Neural crest cell (in vitro differentiated cells): ENCODE results near the gene SLC35B1. TPM values are rescaled to one million over a fixed set of nuclear protein-coding genes. Genes with fewer than 3 reads are reported as not detected.
"Not testable (repeated sequence)": the region's sequence is repeated elsewhere in the genome, so short reads cannot be mapped to it uniquely, and the experiment has no call there.

Experiments used
- DNase-seq: peaks from one replicate; pipeline ENCODE4 v3.0.0; 2021; ENCODE audit warnings: low read depth, mixed read lengths, low spot score
- H3K27ac Mint-ChIP-seq: one replicate; pipeline ENCODE4 v1.8.0; 2021; ENCODE audit warnings: mild to moderate bottlenecking, mixed read lengths; ENCODE audit not compliant: unreplicated experiment
- H3K27me3 Mint-ChIP-seq: 2 replicates; pipeline ENCODE4 v1.8.0; 2021; ENCODE audit warnings: low read depth, mild to moderate bottlenecking, mixed read lengths
- H3K36me3 Mint-ChIP-seq: 2 replicates; pipeline ENCODE4 v1.8.0; 2021; ENCODE audit warnings: low read depth, mild to moderate bottlenecking, mixed read lengths
- H3K4me1 Mint-ChIP-seq: 2 replicates; pipeline ENCODE4 v1.8.0; 2021; ENCODE audit warnings: mixed read lengths
- H3K4me3 Mint-ChIP-seq: one replicate; pipeline ENCODE4 v1.8.0; 2021; ENCODE audit warnings: mild to moderate bottlenecking, mixed read lengths
- H3K9me3 Mint-ChIP-seq: 2 replicates; pipeline ENCODE4 v1.8.0; 2021; ENCODE audit warnings: mixed read lengths
- total RNA-seq: library from RNA; stranded (reverse); gene quantifications from 2 replicates; pipeline ENCODE4 v1.2.1, GENCODE V29; 2021
- TF ChIP-seq, protein P1 (sequence below): fragments of 200-600 bp; sonication (generic); conservative IDR thresholded peaks from 2 replicates; pipeline ENCODE4 v1.5.0; 2021; ENCODE audit warnings: antibody characterized with exemption, mild to moderate bottlenecking

SLC35B1 gene
- total RNA-seq, 1 donor from 2014 or later, result 89.6 TPM

DNA sequence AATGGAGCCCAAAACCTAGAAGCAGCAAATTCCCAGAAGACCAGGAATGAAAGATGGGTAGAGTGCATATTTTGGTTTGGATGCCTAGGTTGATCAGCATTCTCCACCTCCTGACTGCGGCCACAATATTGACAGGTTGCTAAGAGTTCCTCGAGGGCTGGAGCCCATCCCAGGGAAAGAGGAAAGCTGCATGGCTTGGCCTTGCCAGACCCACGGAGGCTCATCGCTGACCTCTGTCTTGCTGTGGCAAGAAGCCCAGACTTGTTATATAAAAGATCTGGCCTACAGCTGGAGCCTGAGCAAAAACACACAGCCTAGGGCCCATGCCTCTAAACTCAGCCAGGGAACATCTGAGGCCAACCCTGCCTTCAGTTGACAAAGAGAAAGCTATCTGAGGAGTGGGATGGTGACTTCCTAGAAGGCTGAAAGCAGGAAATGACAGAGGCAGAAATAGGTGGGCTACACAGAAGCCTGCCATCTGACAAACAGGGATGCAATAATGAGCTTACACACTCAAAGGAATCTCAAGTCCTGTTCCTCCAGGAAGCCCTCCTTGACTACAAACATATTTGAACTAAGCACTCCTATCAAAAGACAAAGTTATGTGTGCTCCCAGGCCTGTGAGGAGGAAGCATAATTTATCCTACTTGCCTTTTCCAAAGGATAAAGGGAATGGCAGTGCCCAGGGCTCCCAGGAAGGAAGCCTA is 22.5 kb upstream of the SLC35B1 start:
- Mint-ChIP-seq H3K4me1 (no peaks in the 10 kb centered on the region), H3K27me3 (no peaks in the 10 kb centered on the region), H3K27ac (no peak overlapping the region), H3K9me3 (no peaks in the 10 kb centered on the region), H3K4me3 (no peak overlapping the region), H3K36me3 (peaks cover 5% of the 10 kb centered on the region)
- no peak for DNase-seq
- TF ChIP-seq, protein P1, sequence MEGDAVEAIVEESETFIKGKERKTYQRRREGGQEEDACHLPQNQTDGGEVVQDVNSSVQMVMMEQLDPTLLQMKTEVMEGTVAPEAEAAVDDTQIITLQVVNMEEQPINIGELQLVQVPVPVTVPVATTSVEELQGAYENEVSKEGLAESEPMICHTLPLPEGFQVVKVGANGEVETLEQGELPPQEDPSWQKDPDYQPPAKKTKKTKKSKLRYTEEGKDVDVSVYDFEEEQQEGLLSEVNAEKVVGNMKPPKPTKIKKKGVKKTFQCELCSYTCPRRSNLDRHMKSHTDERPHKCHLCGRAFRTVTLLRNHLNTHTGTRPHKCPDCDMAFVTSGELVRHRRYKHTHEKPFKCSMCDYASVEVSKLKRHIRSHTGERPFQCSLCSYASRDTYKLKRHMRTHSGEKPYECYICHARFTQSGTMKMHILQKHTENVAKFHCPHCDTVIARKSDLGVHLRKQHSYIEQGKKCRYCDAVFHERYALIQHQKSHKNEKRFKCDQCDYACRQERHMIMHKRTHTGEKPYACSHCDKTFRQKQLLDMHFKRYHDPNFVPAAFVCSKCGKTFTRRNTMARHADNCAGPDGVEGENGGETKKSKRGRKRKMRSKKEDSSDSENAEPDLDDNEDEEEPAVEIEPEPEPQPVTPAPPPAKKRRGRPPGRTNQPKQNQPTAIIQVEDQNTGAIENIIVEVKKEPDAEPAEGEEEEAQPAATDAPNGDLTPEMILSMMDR, result no peak

DNA sequence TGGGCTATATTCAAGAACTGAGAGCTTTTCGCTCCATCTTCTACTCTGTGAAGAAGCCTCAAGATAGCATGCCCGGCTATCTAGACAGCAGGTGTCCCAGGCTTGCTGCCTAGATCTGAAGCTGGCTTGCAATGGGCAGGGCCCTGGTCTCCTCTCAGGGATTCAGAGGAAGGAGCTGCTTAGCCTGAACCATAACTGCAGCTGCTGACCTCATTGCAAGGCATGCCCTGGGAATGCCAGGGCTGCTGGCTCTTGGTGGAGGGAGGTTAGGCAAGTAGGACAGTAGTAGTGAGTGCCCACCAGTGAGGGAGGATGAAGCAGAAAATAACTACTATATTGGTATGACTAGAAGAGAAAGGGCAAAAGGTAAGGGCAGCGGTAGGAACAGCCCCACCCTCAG is 21.3 kb upstream of the SLC35B1 start:
- TF ChIP-seq, protein P1, result no peak
- Mint-ChIP-seq H3K4me3 (no peak overlapping the region), H3K27me3 (no peaks in the 10 kb centered on the region), H3K27ac (no peak overlapping the region), H3K36me3 (peaks cover 7% of the 10 kb centered on the region), H3K4me1 (no peaks in the 10 kb centered on the region), H3K9me3 (no peaks in the 10 kb centered on the region)
- DNase-seq, result no peak

DNA sequence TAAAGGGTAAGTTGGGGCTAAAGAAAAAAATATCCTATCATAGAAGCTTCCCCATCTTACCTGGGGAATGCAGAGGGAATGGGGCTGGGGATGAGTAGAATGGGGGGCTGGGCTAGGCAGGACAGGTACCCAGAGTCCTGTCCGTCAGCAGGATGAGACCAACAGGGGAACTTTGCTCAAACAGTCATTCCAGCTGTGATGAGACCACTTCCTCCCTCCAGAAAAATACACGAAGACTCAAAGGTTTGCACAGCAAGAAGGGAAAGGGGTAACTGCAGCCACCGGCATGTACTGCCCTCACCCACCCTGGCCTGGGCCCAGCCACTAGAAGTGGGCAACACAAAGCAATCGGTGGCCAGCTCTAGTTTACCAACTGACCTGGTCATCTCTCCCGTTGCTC is 20.7 kb upstream of the SLC35B1 start:
- Mint-ChIP-seq H3K4me1 (no peaks in the 10 kb centered on the region), H3K4me3 (no peak overlapping the region), H3K27ac (peak overlapping the region; percentile 21), H3K27me3 (no peaks in the 10 kb centered on the region), H3K36me3 (peaks cover 7% of the 10 kb centered on the region), H3K9me3 (no peaks in the 10 kb centered on the region)
- no peak for DNase-seq
- TF ChIP-seq, protein P1, result no peak

DNA sequence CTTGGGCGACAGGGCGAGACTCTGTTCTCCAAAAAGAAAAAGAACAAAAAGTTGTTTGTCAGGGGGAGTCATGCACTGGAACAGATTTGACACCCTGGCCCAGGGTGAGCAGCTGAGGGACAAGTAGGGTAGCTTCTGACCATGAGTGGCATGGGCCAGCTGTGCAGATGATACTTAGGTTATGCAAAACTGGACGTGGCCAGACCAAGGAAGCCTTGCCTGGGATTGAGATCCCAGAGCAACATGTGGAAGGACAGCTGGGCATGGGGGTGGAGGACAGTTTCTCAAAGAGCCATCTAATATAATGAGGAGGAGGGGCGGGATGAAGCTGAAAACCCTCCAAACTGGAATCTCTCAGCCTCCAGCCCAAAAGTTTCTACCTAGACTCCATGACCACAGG is 19.6 kb upstream of the SLC35B1 start:
- TF ChIP-seq, protein P1, result no peak
- H3K27me3 Mint-ChIP-seq, result no peaks in the 10 kb centered on the region
- DNase-seq, result no peak
- no peaks in the 10 kb centered on the region for H3K4me1 Mint-ChIP-seq
- H3K36me3 Mint-ChIP-seq, result peaks cover 7% of the 10 kb centered on the region
- H3K27ac Mint-ChIP-seq, result no peak overlapping the region
- no peak overlapping the region for H3K4me3 Mint-ChIP-seq
- no peaks in the 10 kb centered on the region for H3K9me3 Mint-ChIP-seq

DNA sequence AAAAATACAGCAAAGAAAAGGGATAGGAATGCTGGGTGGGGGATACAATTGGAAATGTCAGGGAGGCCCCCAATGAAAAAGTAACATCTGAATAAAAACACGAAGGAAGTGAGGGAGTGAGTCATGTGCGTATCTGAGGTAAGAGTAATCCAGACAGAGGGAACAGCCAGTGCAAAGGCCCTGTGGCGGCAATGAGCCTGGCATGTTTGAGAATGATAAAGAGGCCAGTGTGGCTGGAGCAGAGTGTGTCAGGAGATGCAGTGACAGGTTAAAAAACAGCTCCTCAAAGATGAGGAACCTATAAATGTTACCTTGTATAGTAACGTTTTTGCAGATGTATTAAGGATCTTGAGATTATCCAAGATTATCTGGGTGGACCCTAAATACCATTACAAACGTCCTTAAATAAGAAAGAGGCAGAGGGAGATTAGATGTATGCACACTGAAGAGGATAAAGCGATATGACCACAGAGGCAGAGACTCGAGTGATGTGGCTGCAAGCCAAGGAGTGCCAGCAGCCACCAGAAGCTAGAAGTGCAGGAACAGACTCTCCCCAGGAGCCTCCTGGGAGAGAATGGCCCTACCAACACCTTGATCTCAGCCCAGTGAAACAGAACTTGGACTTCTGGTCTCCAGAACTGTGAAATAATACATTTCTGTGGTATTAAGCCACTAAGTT is 17.8 kb upstream of the SLC35B1 start:
- H3K27ac Mint-ChIP-seq, result no peak overlapping the region
- DNase-seq, result no peak
- peaks cover 7% of the 10 kb centered on the region for H3K36me3 Mint-ChIP-seq
- H3K27me3 Mint-ChIP-seq, result no peaks in the 10 kb centered on the region
- H3K9me3 Mint-ChIP-seq, result no peaks in the 10 kb centered on the region
- no peaks in the 10 kb centered on the region for H3K4me1 Mint-ChIP-seq
- H3K4me3 Mint-ChIP-seq, result no peak overlapping the region
- TF ChIP-seq, protein P1, result no peak

DNA sequence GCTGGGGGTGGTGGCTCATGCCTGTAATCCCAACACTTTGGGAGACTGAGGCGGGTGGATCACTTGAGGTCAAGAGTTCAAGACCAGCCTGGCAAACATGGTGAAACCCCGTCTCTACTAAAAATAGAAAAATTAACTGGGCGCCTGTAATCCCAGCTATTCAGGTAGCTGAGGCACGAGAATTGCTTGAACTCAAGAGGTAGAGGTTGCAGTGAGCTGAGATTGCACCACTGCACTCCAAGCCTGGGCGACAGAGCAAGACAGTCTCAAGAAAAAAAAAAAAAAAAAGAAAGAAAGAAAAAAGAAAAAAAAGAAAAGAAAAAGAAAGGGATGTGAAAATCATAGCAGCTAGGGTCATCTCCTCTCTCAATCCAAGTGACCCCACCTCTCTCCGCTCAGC is 16.8 kb upstream of the SLC35B1 start:
- not testable (repeated sequence) for DNase-seq, H3K9me3 Mint-ChIP-seq, H3K4me1 Mint-ChIP-seq, H3K36me3 Mint-ChIP-seq, H3K27me3 Mint-ChIP-seq, H3K4me3 Mint-ChIP-seq, H3K27ac Mint-ChIP-seq
